Activated CD8-positive, alpha-beta memory T cell treated with anti-CD3 and anti-CD28 coated beads, Interleukin-2, amount 10 ng/mL, durations not matched to agents 7 days and 5 days (primary cell): ENCODE results near the gene MARK3. TPM values are rescaled to one million over a fixed set of nuclear protein-coding genes. Genes with fewer than 3 reads are reported as not detected.

Experiments
- ATAC-seq: fragments of 150-1000 bp; cut with Tn5 transposase; one replicate; pipeline ENCODE4 v1.10.0; 2021; ENCODE audit warnings: moderate library complexity
- CTCF ChIA-PET: fragments of 350-600 bp; sonication (Branson Sonifier 250); formaldehyde crosslinking; loops from one replicate; lab custom pipeline; 2021; ENCODE audit warnings: antibody characterized with exemption; lab: Charles Lee
- DNase-seq: peaks from one replicate; pipeline ENCODE4 v3.0.0-alpha.2; 2020
- H3K27ac Mint-ChIP-seq: one replicate; pipeline ENCODE4 v1.8.0; 2021; ENCODE audit warnings: mild to moderate bottlenecking, mixed read lengths
- H3K27me3 Mint-ChIP-seq: one replicate; pipeline ENCODE4 v1.8.0; 2021; ENCODE audit warnings: mixed read lengths
- H3K36me3 Mint-ChIP-seq: one replicate; pipeline ENCODE4 v1.8.0; 2021; ENCODE audit warnings: mild to moderate bottlenecking, mixed read lengths
- H3K4me1 Mint-ChIP-seq: one replicate; pipeline ENCODE4 v1.8.0; 2021; ENCODE audit warnings: mixed read lengths
- H3K4me3 Mint-ChIP-seq: one replicate; pipeline ENCODE4 v1.8.0; 2021; ENCODE audit warnings: mild to moderate bottlenecking, moderate library complexity, mixed read lengths
- H3K9me3 Mint-ChIP-seq: one replicate; pipeline ENCODE4 v1.8.0; 2022; ENCODE audit warnings: low read depth, mixed read lengths
- total RNA-seq, 2 experiments: library from RNA; stranded (reverse); gene quantifications; one replicate each; pipeline ENCODE4 v1.2.3, GENCODE V29; 2021

MARK3 gene
- total RNA-seq, 2 experiments from 2014 or later, result 79.9 to 88.5 TPM

- Mint-ChIP-seq H3K4me1 (peaks cover 41% of the 10 kb centered on the region), H3K9me3 (no peaks in the 10 kb centered on the region), H3K36me3 (peaks cover 14% of the 10 kb centered on the region), H3K27ac (no peak overlapping the region), H3K4me3 (no peak overlapping the region), H3K27me3 (no peaks in the 10 kb centered on the region)
- DNase-seq (no peak), ATAC-seq (no peak)
- CTCF ChIA-PET, result interaction anchor here (0.9 to 1.5 kb wide), 2 partner anchors 11 to 14 kb away, joined by 4 read pairs; no protein-coding TSS in a partner anchor
Measured at GRCh38 chr14:103404920-103405319, 19.7 kb downstream of the MARK3 start.

DNA sequence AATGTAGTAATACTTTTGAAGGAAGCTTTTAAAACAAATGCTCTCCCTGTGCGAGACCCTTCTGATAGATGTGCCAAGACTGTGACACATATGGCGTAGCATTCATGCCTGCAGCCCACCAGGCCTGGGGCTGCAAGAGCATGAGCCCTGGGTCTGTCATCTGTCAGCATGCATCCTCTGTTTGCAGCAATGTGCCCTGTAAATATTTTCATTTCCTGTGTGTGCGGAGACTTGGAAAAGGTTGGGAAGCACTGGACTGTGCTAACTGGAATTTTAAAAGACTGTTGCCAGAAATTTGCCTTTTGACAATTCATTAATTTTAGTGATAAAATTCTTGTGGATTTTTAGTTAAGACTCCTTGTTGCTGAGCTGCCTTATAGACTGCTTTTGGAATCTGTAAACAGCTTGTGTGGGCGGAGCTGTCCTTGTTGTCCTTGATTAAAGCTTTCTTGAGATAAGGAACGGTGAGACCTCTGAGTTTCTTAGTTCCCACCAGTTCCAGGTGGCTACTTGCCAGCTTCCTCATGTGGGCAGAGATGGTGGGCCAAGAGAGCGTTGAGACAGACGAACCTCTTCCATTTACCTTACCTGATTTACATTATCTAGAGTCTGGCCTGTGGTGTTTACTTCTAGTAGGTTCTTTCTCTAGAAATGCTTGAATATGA, 23.4 kb downstream of the MARK3 start:
- H3K36me3 Mint-ChIP-seq, result peaks cover 18% of the 10 kb centered on the region
- no peaks in the 10 kb centered on the region for H3K9me3 Mint-ChIP-seq
- no peak overlapping the region for H3K27ac Mint-ChIP-seq
- H3K4me1 Mint-ChIP-seq, result peaks cover 14% of the 10 kb centered on the region
- DNase-seq (no peak), ATAC-seq (no peak)
- H3K4me3 Mint-ChIP-seq, result no peak overlapping the region
- H3K27me3 Mint-ChIP-seq, result no peaks in the 10 kb centered on the region
- CTCF ChIA-PET, result interaction anchor here (0.6 kb wide), 1 partner anchor 110 kb away, joined by 3 read pairs; no protein-coding TSS in a partner anchor

GRCh38 chr14:103416916-103417315, 31.7 kb downstream of the MARK3 start:
- peaks cover 25% of the 10 kb centered on the region for H3K36me3 Mint-ChIP-seq
- CTCF ChIA-PET, result interaction anchor here (1.6 to 2.3 kb wide), 2 partner anchors 10 to 27 kb away, joined by 7 to 13 read pairs; no protein-coding TSS in a partner anchor
- no peak overlapping the region for H3K4me3 Mint-ChIP-seq
- no peaks in the 10 kb centered on the region for H3K27me3 Mint-ChIP-seq
- ATAC-seq (no peak), DNase-seq (no peak)
- no peak overlapping the region for H3K27ac Mint-ChIP-seq
- no peaks in the 10 kb centered on the region for H3K9me3 Mint-ChIP-seq
- peaks cover 24% of the 10 kb centered on the region for H3K4me1 Mint-ChIP-seq

GRCh38 chr14:103418481-103418818, 33.2 kb downstream of the MARK3 start:
- H3K4me3 Mint-ChIP-seq, result no peak overlapping the region
- H3K36me3 Mint-ChIP-seq, result peaks cover 30% of the 10 kb centered on the region
- DNase-seq (no peak), ATAC-seq (no peak)
- no peak overlapping the region for H3K27ac Mint-ChIP-seq
- H3K27me3 Mint-ChIP-seq, result no peaks in the 10 kb centered on the region
- no peaks in the 10 kb centered on the region for H3K9me3 Mint-ChIP-seq
- CTCF ChIA-PET, result interaction anchor here (0.6 to 1.6 kb wide), 4 partner anchors 8 to 527 kb away, joined by 3 to 7 read pairs (median 3); no protein-coding TSS in a partner anchor
- H3K4me1 Mint-ChIP-seq, result peaks cover 26% of the 10 kb centered on the region

DNA sequence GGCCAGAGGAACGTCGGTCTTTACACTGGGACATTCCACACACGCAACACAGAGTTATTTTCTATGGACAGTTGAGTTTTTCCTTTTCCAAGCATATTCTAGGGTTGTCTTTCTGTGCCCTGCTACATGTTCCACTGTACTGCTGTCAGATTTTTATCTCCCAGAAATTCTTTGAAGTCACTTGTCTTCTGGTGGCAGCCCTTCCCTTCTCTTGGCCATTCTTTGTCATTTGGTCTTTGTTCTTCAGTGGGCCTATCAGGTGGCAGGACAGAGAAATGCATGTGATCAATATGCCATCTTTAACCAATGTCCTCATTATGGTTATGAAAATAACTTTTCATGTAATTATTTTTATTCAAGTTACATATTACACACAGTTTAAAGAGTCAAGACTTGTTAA, 36.3 kb downstream of the MARK3 start:
- Mint-ChIP-seq H3K27ac (no peak overlapping the region), H3K4me3 (no peak overlapping the region), H3K4me1 (peaks cover 31% of the 10 kb centered on the region), H3K9me3 (no peaks in the 10 kb centered on the region), H3K36me3 (peaks cover 24% of the 10 kb centered on the region), H3K27me3 (no peaks in the 10 kb centered on the region)
- DNase-seq, result no peak
- ATAC-seq, result no peak
- CTCF ChIA-PET, result no interaction called here

DNA sequence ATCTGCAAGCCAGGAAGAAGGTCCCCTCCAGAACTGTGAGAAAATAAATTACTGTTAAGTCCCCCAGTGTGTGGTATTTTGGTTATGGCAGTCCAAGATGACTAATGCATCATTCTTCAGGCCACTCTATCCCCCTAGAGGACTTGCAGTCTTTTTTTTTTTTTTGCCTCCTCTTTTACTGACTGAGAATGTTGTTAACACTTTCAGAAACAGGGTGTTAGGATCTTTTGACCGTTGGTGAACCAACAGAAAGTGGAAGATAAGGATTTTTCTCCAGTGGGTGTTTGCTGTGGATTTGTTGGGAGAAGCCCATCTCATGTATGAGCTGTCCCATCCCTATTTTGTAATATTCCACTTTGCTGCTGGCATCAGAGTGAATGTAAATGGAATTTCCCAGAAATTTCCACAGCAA, 37.8 kb downstream of the MARK3 start:
- CTCF ChIA-PET, result no interaction called here
- H3K27ac Mint-ChIP-seq, result no peak overlapping the region
- peaks cover 34% of the 10 kb centered on the region for H3K4me1 Mint-ChIP-seq

DNA sequence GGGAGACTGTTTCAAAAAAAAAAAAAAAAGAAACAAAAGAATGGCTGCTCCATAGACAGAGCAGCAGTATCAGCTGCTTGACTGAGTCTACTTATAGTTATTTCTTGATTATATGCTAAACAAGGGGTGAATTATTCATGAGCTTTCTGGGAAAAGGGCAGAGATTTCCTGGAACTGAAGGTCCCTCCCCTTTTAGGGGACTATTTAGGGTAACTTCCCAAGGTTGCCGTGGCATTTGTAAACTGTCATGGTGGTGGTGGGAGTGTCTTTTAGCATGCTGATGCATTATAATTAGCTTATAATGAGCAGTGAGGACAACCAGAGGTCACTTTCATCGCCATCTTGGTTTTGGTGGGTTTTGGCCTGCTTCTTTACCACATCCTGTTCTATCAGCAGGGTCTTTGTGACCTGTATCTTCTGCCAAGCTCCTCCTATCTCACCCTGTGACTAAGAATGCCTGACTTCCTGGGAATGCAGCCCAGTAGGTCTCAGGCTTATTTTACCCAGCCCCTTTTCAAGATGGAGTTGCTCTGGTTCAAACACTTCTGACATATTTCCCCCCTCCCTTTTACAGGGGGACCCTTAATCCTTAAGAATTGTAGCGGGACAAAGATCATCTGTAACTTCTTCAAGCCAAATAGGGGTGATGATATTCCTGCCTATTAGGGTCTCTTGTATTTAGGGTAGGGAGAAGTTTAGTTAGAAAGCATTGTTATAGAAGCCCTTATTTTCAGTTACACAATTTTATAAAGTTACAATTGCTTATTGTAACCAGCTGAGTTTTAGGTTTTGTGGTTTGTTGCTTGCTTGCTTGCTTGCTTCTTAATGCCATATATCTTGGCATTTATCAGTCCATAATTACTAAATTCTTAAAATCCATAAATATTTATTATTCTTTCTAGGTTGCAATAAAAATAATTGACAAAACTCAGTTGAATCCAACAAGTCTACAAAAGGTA, 42.5 kb downstream of the MARK3 start:
- DNase-seq (peak; percentile 73), ATAC-seq (peak; percentile 45)
- H3K27ac Mint-ChIP-seq, result peak overlapping the region; percentile 84
- no peaks in the 10 kb centered on the region for H3K27me3 Mint-ChIP-seq
- H3K4me3 Mint-ChIP-seq, result no peak overlapping the region
- CTCF ChIA-PET, result interaction anchor here (1.3 to 1.6 kb wide), 5 partner anchors 10 to 94 kb away, joined by 3 to 7 read pairs (median 4); partner anchors contain the start of gene EIF5
- no peaks in the 10 kb centered on the region for H3K9me3 Mint-ChIP-seq
- peaks cover 34% of the 10 kb centered on the region for H3K4me1 Mint-ChIP-seq
- peaks cover 28% of the 10 kb centered on the region for H3K36me3 Mint-ChIP-seq

More for the DNA sequence above, 37.8 kb downstream of the MARK3 start:
- Mint-ChIP-seq H3K4me3 (no peak overlapping the region), H3K9me3 (no peaks in the 10 kb centered on the region), H3K36me3 (peaks cover 20% of the 10 kb centered on the region), H3K27me3 (no peaks in the 10 kb centered on the region)
- DNase-seq (no peak), ATAC-seq (no peak)

- DNase-seq, result no peak
- Mint-ChIP-seq H3K36me3 (peaks cover 27% of the 10 kb centered on the region), H3K27ac (peak overlapping the region; percentile 72), H3K9me3 (no peaks in the 10 kb centered on the region), H3K4me3 (no peak overlapping the region), H3K4me1 (peaks cover 33% of the 10 kb centered on the region), H3K27me3 (no peaks in the 10 kb centered on the region)
- ATAC-seq, result peak; percentile 65
- CTCF ChIA-PET, result interaction anchor here (1.3 kb wide), 1 partner anchor 38 kb away, joined by 5 read pairs; no protein-coding TSS in a partner anchor
Measured at GRCh38 chr14:103428723-103429556, 43.7 kb downstream of the MARK3 start.

- no peaks in the 10 kb centered on the region for H3K9me3 Mint-ChIP-seq
- no peak for DNase-seq
- H3K4me3 Mint-ChIP-seq, result no peak overlapping the region
- H3K36me3 Mint-ChIP-seq, result peaks cover 32% of the 10 kb centered on the region
- peaks cover 35% of the 10 kb centered on the region for H3K4me1 Mint-ChIP-seq
- no peak for ATAC-seq
- no peaks in the 10 kb centered on the region for H3K27me3 Mint-ChIP-seq
- CTCF ChIA-PET, result no interaction called here
- H3K27ac Mint-ChIP-seq, result no peak overlapping the region
Measured at GRCh38 chr14:103430358-103430757, 45.1 kb downstream of the MARK3 start.

DNA sequence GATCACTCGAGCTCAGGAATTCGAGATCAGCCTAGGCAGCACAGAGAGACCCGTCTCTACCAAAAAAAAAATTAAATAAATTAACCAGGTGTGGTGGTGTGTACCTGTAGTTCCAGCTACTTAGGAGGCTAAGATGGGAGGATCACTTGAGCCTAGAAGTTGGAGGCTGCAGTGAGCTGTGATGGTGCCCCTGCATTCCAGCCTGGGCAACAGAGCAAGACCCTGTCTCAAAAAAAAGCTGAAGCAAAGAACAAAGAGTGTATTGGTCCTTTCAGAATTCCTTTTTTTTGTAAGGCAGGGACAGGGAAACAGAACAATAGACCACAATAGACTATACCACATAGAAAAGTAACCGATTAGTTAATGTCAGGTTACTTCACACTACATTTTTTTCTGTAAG, 47.4 kb downstream of the MARK3 start:
- CTCF ChIA-PET, result no interaction called here
- no peaks in the 10 kb centered on the region for H3K27me3 Mint-ChIP-seq
- no peak for DNase-seq
- H3K4me3 Mint-ChIP-seq, result no peak overlapping the region
- H3K4me1 Mint-ChIP-seq, result peaks cover 26% of the 10 kb centered on the region
- no peak for ATAC-seq
- H3K36me3 Mint-ChIP-seq, result peaks cover 31% of the 10 kb centered on the region
- no peaks in the 10 kb centered on the region for H3K9me3 Mint-ChIP-seq
- H3K27ac Mint-ChIP-seq, result no peak overlapping the region

DNA sequence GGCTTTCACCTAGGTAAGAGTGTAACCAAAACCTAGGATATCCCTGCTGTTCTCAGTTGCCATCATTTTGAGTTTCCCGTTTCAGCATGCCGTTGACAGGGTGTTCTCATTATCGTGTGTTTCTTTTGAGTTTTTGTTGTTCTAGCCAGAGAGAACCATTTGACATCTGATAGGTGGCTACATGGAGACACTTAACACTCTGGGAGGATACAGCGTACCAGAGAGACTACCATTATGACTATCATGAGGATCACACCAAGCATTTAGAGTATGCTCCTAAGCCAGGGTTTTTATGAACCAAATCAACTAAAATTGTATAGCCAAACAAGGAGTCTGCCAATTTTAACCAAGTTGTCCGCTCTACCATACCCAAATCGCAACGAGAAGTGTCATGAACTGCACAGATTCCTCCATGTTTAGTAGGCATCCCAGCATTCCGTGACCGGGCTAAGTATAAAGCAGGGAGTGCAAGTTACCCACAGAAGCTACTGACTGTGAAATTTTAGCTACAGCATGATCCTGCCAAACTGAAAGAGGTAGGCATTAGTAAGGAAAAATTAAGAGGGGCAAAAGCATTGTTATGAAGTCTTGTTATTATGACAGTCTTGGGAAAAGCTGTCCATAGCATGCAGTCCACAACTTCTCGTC, 48.8 kb downstream of the MARK3 start:
- DNase-seq, result no peak
- H3K36me3 Mint-ChIP-seq, result peaks cover 29% of the 10 kb centered on the region

DNA sequence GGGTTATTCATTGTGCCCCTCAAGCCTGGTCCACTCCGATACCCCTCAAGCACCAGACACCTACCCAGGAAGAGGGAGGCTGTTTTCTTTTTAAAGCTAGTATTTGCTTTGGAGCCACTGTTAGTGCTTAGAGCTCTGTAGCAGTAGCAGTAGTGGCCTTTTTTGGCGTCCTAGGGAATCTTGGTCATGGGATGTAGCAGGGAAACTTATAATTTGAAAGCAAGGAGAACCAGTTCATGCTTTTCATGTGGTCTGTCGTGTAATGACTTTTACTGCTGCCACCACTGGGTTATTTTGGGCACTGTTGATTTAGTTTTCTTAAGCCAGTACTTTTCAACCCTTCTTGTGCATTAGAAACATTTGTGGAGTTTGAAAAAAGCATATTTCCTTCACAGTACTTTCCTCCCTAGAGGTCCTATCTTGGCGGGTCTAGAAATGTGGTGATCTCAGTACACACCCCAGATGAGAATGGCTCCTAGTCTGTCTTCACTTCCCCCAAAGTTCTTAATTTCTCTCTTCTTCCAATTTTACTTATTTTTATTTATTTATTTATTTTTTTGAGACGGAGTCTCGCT, 49.7 kb downstream of the MARK3 start:
- H3K27me3 Mint-ChIP-seq, result no peaks in the 10 kb centered on the region
- CTCF ChIA-PET, result interaction anchor here (1.8 kb wide), 1 partner anchor 42 kb away, joined by 6 read pairs; no protein-coding TSS in a partner anchor
- H3K4me3 Mint-ChIP-seq, result no peak overlapping the region

More for the DNA sequence above, 48.8 kb downstream of the MARK3 start:
- no peak for ATAC-seq
- Mint-ChIP-seq H3K4me3 (no peak overlapping the region), H3K9me3 (no peaks in the 10 kb centered on the region), H3K4me1 (peaks cover 14% of the 10 kb centered on the region), H3K27me3 (no peaks in the 10 kb centered on the region), H3K27ac (no peak overlapping the region)
- CTCF ChIA-PET, result interaction anchor here (1.8 kb wide), 1 partner anchor 41 kb away, joined by 6 read pairs; no protein-coding TSS in a partner anchor

More for the DNA sequence above, 49.7 kb downstream of the MARK3 start:
- DNase-seq (no peak), ATAC-seq (no peak)
- peaks cover 8% of the 10 kb centered on the region for H3K4me1 Mint-ChIP-seq
- peaks cover 34% of the 10 kb centered on the region for H3K36me3 Mint-ChIP-seq
- no peaks in the 10 kb centered on the region for H3K9me3 Mint-ChIP-seq
- peak overlapping the region; percentile 11 for H3K27ac Mint-ChIP-seq
